Subcutaneous adipose tissue (tissue), 4 donors: Measurements from ENCODE around the gene PTPRN2. TPM values are rescaled to one million over a fixed set of nuclear protein-coding genes. Genes with fewer than 3 reads are reported as not detected.

Experiments
- CTCF ChIP-seq: fragments of 450-650 bp; IDR thresholded peaks from one replicate; pipeline ENCODE4 v1.5.1; 2016; ENCODE audit warnings: low read depth, mild to moderate bottlenecking, control low read depth, antibody characterized with exemption, moderate library complexity
- total RNA-seq, 4 donors: library from RNA; depleted of rRNA; stranded (reverse); fragments of >200 nt; gene quantifications; one replicate each; pipeline ENCODE4 v1.1.0, GENCODE V29; 2016

PTPRN2 gene
- total RNA-seq, 4 donors from 2014 or later = 2.0 to 4.6 (median 3.7) TPM

GRCh38 chr7:157580324-157580723 lies 1007.3 kb downstream of the PTPRN2 start:
- no peak for TF ChIP-seq CTCF

GRCh38 chr7:157579425-157579824 lies 1008.2 kb downstream of the PTPRN2 start:
- TF ChIP-seq CTCF = no peak

GRCh38 chr7:157577796-157578339 lies 1009.8 kb downstream of the PTPRN2 start:
- no peak for TF ChIP-seq CTCF

- TF ChIP-seq CTCF = no peak
Measured at GRCh38 chr7:157577061-157577460, 1010.6 kb downstream of the PTPRN2 start.

- TF ChIP-seq CTCF = no peak
Measured at GRCh38 chr7:157576415-157576814, 1011.2 kb downstream of the PTPRN2 start.

- no peak for TF ChIP-seq CTCF
Measured at GRCh38 chr7:157575777-157576176, 1011.8 kb downstream of the PTPRN2 start.

- TF ChIP-seq CTCF = no peak
Measured at GRCh38 chr7:157574914-157575586, 1012.6 kb downstream of the PTPRN2 start.
